GM10266 (cell line): ENCODE measurements around the gene SARNP.
"Not testable (repeated sequence)": the region's sequence is repeated elsewhere in the genome, so short reads cannot be mapped to it uniquely, and the experiment has no call there.

ENCODE experiments used
- DNase-seq: peaks from one replicate; pipeline ENCODE4 v3.0.0; 2012; ENCODE audit errors: extremely low spot score
- CTCF ChIP-seq: IDR thresholded peaks from 2 replicates; pipeline ENCODE4 v1.5.1; 2012; ENCODE audit warnings: mild to moderate bottlenecking, low read depth; ENCODE audit not compliant: control insufficient read depth, insufficient read depth; ENCODE audit errors: missing control alignments

Gene SARNP

GRCh38 chr12:55762646-55763045, 54.9 kb downstream of the SARNP start:
- no peak for TF ChIP-seq CTCF
- no peak for DNase-seq

GRCh38 chr12:55760663-55761062, 56.9 kb downstream of the SARNP start:
- no peak for TF ChIP-seq CTCF
- no peak for DNase-seq

DNA sequence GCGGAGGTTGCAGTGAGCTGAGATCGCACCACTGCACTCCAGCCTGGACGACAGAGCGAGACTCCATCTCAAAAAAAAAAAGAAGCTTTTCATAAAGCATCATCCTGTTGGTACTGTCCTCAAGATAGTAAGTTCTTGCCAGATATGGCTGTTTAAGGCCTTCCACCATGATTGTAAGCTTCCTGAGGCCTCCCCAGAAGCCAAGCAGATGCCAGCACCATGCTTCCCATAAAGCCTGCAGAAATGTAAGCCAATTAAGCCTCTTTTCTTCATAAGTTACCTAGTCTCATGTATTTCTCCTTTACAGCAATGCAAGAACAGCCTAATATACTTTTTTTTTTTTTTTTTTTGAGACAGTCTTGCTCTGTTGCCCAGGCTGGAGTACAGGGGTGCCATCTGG, 58.9 kb downstream of the SARNP start:
- not testable (repeated sequence) for DNase-seq

GRCh38 chr12:55757701-55758100, 59.8 kb downstream of the SARNP start:
- TF ChIP-seq CTCF: no peak
- DNase-seq: no peak

- no peak for DNase-seq
- no peak for TF ChIP-seq CTCF
Measured at GRCh38 chr12:55755246-55755645, 62.3 kb downstream of the SARNP start.

GRCh38 chr12:55748230-55748993, 69.1 kb downstream of the SARNP start:
- TF ChIP-seq CTCF: no peak
- no peak for DNase-seq

GRCh38 chr12:55746913-55747231, 70.7 kb downstream of the SARNP start:
- DNase-seq: no peak
- no peak for TF ChIP-seq CTCF
